Ectodermal cell (in vitro differentiated cells): Measurements from ENCODE around the gene MTMR1.

Experiments used
- H3K27ac ChIP-seq: 2 replicates; pipeline ENCODE4 v1.7.0; 2013; ENCODE audit warnings: mild to moderate bottlenecking, low read depth, low read length; ENCODE audit not compliant: insufficient read depth, poor library complexity, severe bottlenecking
- H3K27me3 ChIP-seq: 2 replicates; pipeline ENCODE4 v1.7.0; 2013; ENCODE audit warnings: mild to moderate bottlenecking, low read length; ENCODE audit not compliant: insufficient read depth, control insufficient read depth, poor library complexity, severe bottlenecking
- H3K36me3 ChIP-seq: one replicate; pipeline ENCODE4 v1.7.0; 2013; ENCODE audit warnings: low read length; ENCODE audit not compliant: control insufficient read depth, insufficient read depth
- H3K4me1 ChIP-seq: one replicate; pipeline ENCODE4 v1.7.0; 2013; ENCODE audit warnings: low read length; ENCODE audit not compliant: control insufficient read depth, insufficient read depth
- H3K4me3 ChIP-seq: 2 replicates; pipeline ENCODE4 v1.7.0; 2013; ENCODE audit warnings: low read depth, low read length, control low read depth; ENCODE audit not compliant: insufficient read depth
- H3K9me3 ChIP-seq: 2 replicates; pipeline ENCODE4 v1.7.0; 2013; ENCODE audit warnings: mild to moderate bottlenecking, low read length, moderate library complexity; ENCODE audit not compliant: control insufficient read depth
- WGBS, 2 experiments: methylation state at CpG; one replicate each; pipeline ENCODE4 v1.1.7; 2013; ENCODE audit warnings: missing lambda C conversion rate in 2 of 2; 5-methylcytosine and 5-hydroxymethylcytosine counted together

The MTMR1 gene

GRCh38 chrX:150761176-150761818, 68.1 kb downstream of the MTMR1 start:
- WGBS, 2 experiments, result 80 to 88% methylated on average over 6 to 7 of the region's 7 CpGs
- H3K4me3 ChIP-seq, result no peak overlapping the region
- no peaks in the 10 kb centered on the region for H3K9me3 ChIP-seq
- no peak overlapping the region for H3K27ac ChIP-seq
- no peaks in the 10 kb centered on the region for H3K36me3 ChIP-seq
- no peaks in the 10 kb centered on the region for H3K4me1 ChIP-seq
- no peaks in the 10 kb centered on the region for H3K27me3 ChIP-seq

- no peaks in the 10 kb centered on the region for H3K27me3 ChIP-seq
- H3K4me1 ChIP-seq, result no peaks in the 10 kb centered on the region
- 91 to 98% methylated on average over 7 to 8 of the region's 8 CpGs for WGBS, 2 experiments
- H3K9me3 ChIP-seq, result no peaks in the 10 kb centered on the region
- H3K4me3 ChIP-seq, result no peak overlapping the region
- no peak overlapping the region for H3K27ac ChIP-seq
- H3K36me3 ChIP-seq, result no peaks in the 10 kb centered on the region
Measured at GRCh38 chrX:150761819-150762216, 68.6 kb downstream of the MTMR1 start.

GRCh38 chrX:150762258-150763165, 69.3 kb downstream of the MTMR1 start:
- no peak overlapping the region for H3K4me3 ChIP-seq
- WGBS, 2 experiments, result 93 to 94% methylated on average over 35 to 36 of the region's 36 CpGs

GRCh38 chrX:150763303-150763797, 70.2 kb downstream of the MTMR1 start:
- WGBS, 2 experiments, result 91 to 92% methylated on average over 13 of the region's 13 CpGs
- H3K4me3 ChIP-seq, result no peak overlapping the region
- H3K27ac ChIP-seq, result peak overlapping the region; percentile 8
- H3K9me3 ChIP-seq, result no peaks in the 10 kb centered on the region
- H3K4me1 ChIP-seq, result no peaks in the 10 kb centered on the region
- no peaks in the 10 kb centered on the region for H3K36me3 ChIP-seq
- no peaks in the 10 kb centered on the region for H3K27me3 ChIP-seq

More at GRCh38 chrX:150762258-150763165, 69.3 kb downstream of the MTMR1 start:
- Histone ChIP-seq H3K4me1 (no peaks in the 10 kb centered on the region), H3K27ac (no peak overlapping the region), H3K36me3 (no peaks in the 10 kb centered on the region), H3K9me3 (no peaks in the 10 kb centered on the region), H3K27me3 (no peaks in the 10 kb centered on the region)

GRCh38 chrX:150763810-150764209, 70.6 kb downstream of the MTMR1 start:
- no peaks in the 10 kb centered on the region for H3K36me3 ChIP-seq
- no peak overlapping the region for H3K4me3 ChIP-seq
- H3K9me3 ChIP-seq, result no peaks in the 10 kb centered on the region
- 75 to 78% methylated on average over 9 of the region's 9 CpGs for WGBS, 2 experiments
- no peak overlapping the region for H3K27ac ChIP-seq
- no peaks in the 10 kb centered on the region for H3K4me1 ChIP-seq
- H3K27me3 ChIP-seq, result no peaks in the 10 kb centered on the region

GRCh38 chrX:150765237-150765636, 72.0 kb downstream of the MTMR1 start:
- Histone ChIP-seq H3K27me3 (no peaks in the 10 kb centered on the region), H3K9me3 (no peaks in the 10 kb centered on the region), H3K4me1 (no peaks in the 10 kb centered on the region), H3K27ac (no peak overlapping the region), H3K4me3 (no peak overlapping the region), H3K36me3 (no peaks in the 10 kb centered on the region)
- 82 to 94% methylated on average over 9 of the region's 9 CpGs for WGBS, 2 experiments

- WGBS, 2 experiments, result 84 to 87% methylated on average over 17 to 19 of the region's 19 CpGs
- Histone ChIP-seq H3K4me3 (no peak overlapping the region), H3K36me3 (no peaks in the 10 kb centered on the region), H3K27me3 (no peaks in the 10 kb centered on the region), H3K27ac (no peak overlapping the region), H3K4me1 (no peaks in the 10 kb centered on the region), H3K9me3 (no peaks in the 10 kb centered on the region)
Measured at GRCh38 chrX:150765782-150766350, 72.7 kb downstream of the MTMR1 start.

- Histone ChIP-seq H3K27ac (no peak overlapping the region), H3K4me1 (no peaks in the 10 kb centered on the region), H3K27me3 (no peaks in the 10 kb centered on the region), H3K4me3 (no peak overlapping the region), H3K36me3 (no peaks in the 10 kb centered on the region), H3K9me3 (no peaks in the 10 kb centered on the region)
- WGBS, 2 experiments, result 85 to 90% methylated on average over 13 of the region's 13 CpGs
Measured at GRCh38 chrX:150766351-150767044, 73.3 kb downstream of the MTMR1 start.

- no peaks in the 10 kb centered on the region for H3K9me3 ChIP-seq
- no peak overlapping the region for H3K27ac ChIP-seq
- H3K4me3 ChIP-seq, result no peak overlapping the region
- no peaks in the 10 kb centered on the region for H3K36me3 ChIP-seq
- WGBS, 2 experiments, result 93 to 98% methylated on average over 9 of the region's 9 CpGs
- no peaks in the 10 kb centered on the region for H3K27me3 ChIP-seq
- H3K4me1 ChIP-seq, result no peaks in the 10 kb centered on the region
Measured at GRCh38 chrX:150767045-150767395, 73.8 kb downstream of the MTMR1 start.
